ENCODE measurements around the gene MRPS7.
"Not testable (repeated sequence)": the region's sequence is repeated elsewhere in the genome, so short reads cannot be mapped to it uniquely, and the experiment has no call there.

The MRPS7 gene

GRCh38 chr17:75288359-75288758, 26.7 kb downstream of the MRPS7 start:
- Histone ChIP-seq H3K4me3 (IDR thresholded peaks at IDR 0.05; ENCODE audit: insufficient read depth, low read depth, low read length) (no peak overlapping the region), H3K4me2 (peak overlapping the region; percentile 92), H2AFZ (ENCODE audit: low read depth) (peak overlapping the region; percentile 94; the same call in 1 of the 2 replicates), H4K20me1 (ENCODE audit: insufficient read depth) (no peaks in the 10 kb centered on the region; the same call in 1 of the 2 replicates), H3K36me3 (ENCODE audit: insufficient read depth) (peaks cover 10% of the 10 kb centered on the region; the same call in 1 of the 2 replicates), H3K79me2 (ENCODE audit: insufficient read depth, low read depth) (peaks cover 24% of the 10 kb centered on the region), H3K4me1 (ENCODE audit: low read depth, poor library complexity, severe bottlenecking) (peaks cover 25% of the 10 kb centered on the region), H3K27ac (peak overlapping the region; percentile 78), H3K9ac (peak overlapping the region; percentile 81; the same call in 1 of the 2 replicates), H3K27me3 (ENCODE audit: insufficient read depth, low read depth) (no peaks in the 10 kb centered on the region)
- no peak for TF ChIP-seq CTCF (conservative IDR thresholded peaks at IDR 0.05; ENCODE audit: low read depth, low read length)

DNA sequence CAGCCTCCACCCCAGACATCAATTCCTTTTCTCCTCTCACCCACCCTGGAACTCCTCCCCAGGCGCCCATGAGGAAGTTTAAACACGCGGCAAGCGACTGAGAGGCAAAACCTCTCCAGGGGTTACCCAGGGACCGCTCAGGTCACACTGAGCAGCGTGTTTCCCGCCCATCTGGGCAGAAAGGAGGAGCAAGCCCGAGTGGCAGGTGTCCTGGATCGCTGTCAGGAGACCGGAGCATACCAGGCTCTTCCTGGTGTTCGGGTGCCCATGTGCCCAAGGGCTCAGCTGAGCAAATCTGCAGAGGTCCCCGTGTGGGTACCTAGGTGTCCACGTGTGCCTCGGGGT, 27.1 kb downstream of the MRPS7 start:
- Histone ChIP-seq H3K36me3 (ENCODE audit: insufficient read depth) (peaks cover 10% of the 10 kb centered on the region; the same call in 1 of the 2 replicates), H3K4me3 (IDR thresholded peaks at IDR 0.05; ENCODE audit: insufficient read depth, low read depth, low read length) (no peak overlapping the region), H3K9ac (peak overlapping the region; percentile 81), H3K79me2 (ENCODE audit: insufficient read depth, low read depth) (peaks cover 24% of the 10 kb centered on the region), H4K20me1 (ENCODE audit: insufficient read depth) (no peaks in the 10 kb centered on the region; the same call in 1 of the 2 replicates), H3K27me3 (ENCODE audit: insufficient read depth, low read depth) (no peaks in the 10 kb centered on the region), H2AFZ (ENCODE audit: low read depth) (peak overlapping the region; percentile 94), H3K4me1 (ENCODE audit: low read depth, poor library complexity, severe bottlenecking) (peaks cover 26% of the 10 kb centered on the region), H3K27ac (peak overlapping the region; percentile 78), H3K4me2 (peak overlapping the region; percentile 92)
- TF ChIP-seq CTCF (conservative IDR thresholded peaks at IDR 0.05; ENCODE audit: low read depth, low read length): no peak

DNA sequence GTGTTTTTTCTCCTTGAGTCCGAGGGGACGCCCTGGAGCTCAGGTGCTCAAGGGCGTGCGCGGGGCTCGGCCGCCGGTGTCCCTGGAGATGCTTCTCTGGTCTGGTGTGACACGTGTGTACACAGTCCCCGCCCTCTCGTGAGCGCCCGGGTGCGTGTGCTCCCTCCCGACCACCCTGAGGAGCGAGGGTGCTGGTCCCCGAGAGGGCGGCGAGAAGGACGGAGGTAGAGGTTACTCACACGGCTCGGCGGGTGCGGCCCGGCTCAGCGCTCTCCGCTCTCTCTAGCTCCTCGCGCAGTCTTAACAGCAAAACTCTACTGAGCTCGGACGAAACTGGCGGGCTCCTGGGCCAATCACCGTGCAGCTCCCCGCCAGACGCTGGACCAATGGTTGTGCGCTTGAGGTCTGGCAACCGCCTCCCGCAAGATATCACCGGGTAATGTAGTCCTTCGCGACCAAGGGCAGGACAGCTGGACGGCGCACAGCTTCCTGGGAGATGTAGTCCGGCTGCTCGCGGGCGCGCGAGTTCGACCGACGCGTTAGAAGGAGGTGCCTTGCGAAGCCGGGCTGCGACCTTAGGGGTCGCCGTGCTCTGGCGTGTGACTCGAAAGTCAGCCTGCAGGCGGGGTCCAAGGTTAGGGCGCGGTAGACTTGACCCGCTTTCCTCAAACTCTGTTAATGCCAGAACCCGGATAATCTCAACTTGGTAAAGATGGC, 27.6 kb downstream of the MRPS7 start, which contains the start of gene SLC25A19:
Gene SLC25A19, minus strand, starts transcription at position 319 of the 717 bp plus-strand sequence. CDS start 2,669 bp downstream, outside the sequence.
- H3K9ac ChIP-seq: peak within 1 kb of the TSS; percentile 81
- peak; percentile 51 for TF ChIP-seq CTCF (conservative IDR thresholded peaks at IDR 0.05; ENCODE audit: low read depth, low read length)
- H3K36me3 ChIP-seq (ENCODE audit: insufficient read depth): peaks cover 10% of the 10 kb centered on the region; the same call in 1 of the 2 replicates
- H3K79me2 ChIP-seq (ENCODE audit: insufficient read depth, low read depth): peaks cover 24% of the 10 kb centered on the region
- H3K4me2 ChIP-seq: peak within 1 kb of the TSS; percentile 92
- peak within 1 kb of the TSS; percentile 78 for H3K27ac ChIP-seq
- H3K4me1 ChIP-seq (ENCODE audit: low read depth, poor library complexity, severe bottlenecking): peaks cover 31% of the 10 kb centered on the region
- no peaks in the 10 kb centered on the region; the same call in 1 of the 2 replicates for H4K20me1 ChIP-seq (ENCODE audit: insufficient read depth)
- H3K27me3 ChIP-seq (ENCODE audit: insufficient read depth, low read depth): no peaks in the 10 kb centered on the region
- H3K4me3 ChIP-seq (IDR thresholded peaks at IDR 0.05; ENCODE audit: insufficient read depth, low read depth, low read length): no peak within 1 kb of the TSS
- peak within 1 kb of the TSS; percentile 94 for H2AFZ ChIP-seq (ENCODE audit: low read depth)

GRCh38 chr17:75289832-75290337, 28.2 kb downstream of the MRPS7 start:
- Histone ChIP-seq H4K20me1 (ENCODE audit: insufficient read depth) (no peaks in the 10 kb centered on the region; the same call in 1 of the 2 replicates), H3K4me1 (ENCODE audit: low read depth, poor library complexity, severe bottlenecking) (peaks cover 37% of the 10 kb centered on the region), H3K4me3 (IDR thresholded peaks at IDR 0.05; ENCODE audit: insufficient read depth, low read depth, low read length) (no peak overlapping the region), H3K27ac (peak overlapping the region; percentile 42), H3K4me2 (peak overlapping the region; percentile 76), H3K36me3 (ENCODE audit: insufficient read depth) (peaks cover 10% of the 10 kb centered on the region; the same call in 1 of the 2 replicates), H2AFZ (ENCODE audit: low read depth) (peak overlapping the region; percentile 89), H3K79me2 (ENCODE audit: insufficient read depth, low read depth) (peaks cover 24% of the 10 kb centered on the region), H3K27me3 (ENCODE audit: insufficient read depth, low read depth) (no peaks in the 10 kb centered on the region), H3K9ac (peak overlapping the region; percentile 33; the same call in 1 of the 2 replicates)
- 0 out of 2 replicates have a peak, but pooled peaks have one; percentile 4 for TF ChIP-seq CTCF (conservative IDR thresholded peaks at IDR 0.05; ENCODE audit: low read depth, low read length)

DNA sequence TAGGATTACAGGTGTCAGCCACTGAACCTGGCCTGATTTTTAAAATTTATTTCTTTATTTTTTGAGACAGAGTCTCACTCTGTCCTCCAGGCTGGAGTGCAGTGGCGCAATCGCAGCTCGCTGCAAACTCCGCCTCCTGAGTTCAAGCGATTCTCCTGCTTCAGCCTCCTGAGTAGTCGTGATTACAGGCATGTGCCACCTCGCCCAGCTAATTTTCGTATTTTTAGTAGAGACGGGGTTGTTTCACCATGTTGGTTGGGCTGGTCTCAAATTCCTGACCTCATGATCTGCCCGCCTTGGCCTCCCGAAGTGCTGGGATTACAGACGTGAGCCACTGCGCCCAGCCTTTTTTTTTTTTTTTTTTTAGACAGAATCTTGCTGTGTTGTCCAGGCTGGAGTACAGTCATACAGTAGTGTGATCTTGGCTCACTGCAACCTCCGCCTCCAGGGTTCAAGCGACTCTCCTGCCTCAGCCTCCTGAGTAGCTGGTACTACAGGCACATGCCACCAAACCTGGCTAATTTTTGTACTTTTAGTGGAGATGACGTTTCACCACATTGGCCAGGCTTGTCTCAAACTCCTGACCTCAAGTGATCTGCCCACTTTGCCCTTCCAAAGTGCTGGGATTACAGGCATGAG, 31.2 kb downstream of the MRPS7 start:
- H3K4me1 ChIP-seq (ENCODE audit: low read depth, poor library complexity, severe bottlenecking): peaks cover 59% of the 10 kb centered on the region
- not testable (repeated sequence) for H3K27me3 ChIP-seq (ENCODE audit: insufficient read depth, low read depth); H3K36me3 ChIP-seq (ENCODE audit: insufficient read depth); H4K20me1 ChIP-seq (ENCODE audit: insufficient read depth); H3K27ac ChIP-seq; H2AFZ ChIP-seq (ENCODE audit: low read depth); H3K4me2 ChIP-seq; H3K4me3 ChIP-seq (IDR thresholded peaks at IDR 0.05; ENCODE audit: insufficient read depth, low read depth, low read length); H3K79me2 ChIP-seq (ENCODE audit: insufficient read depth, low read depth); H3K9ac ChIP-seq
